Prostate gland (tissue), 2 donors: ENCODE measurements around the gene ETFB. TPM values are rescaled to one million over a fixed set of nuclear protein-coding genes. Genes with fewer than 3 reads are reported as not detected.

Experiments
- DNase-seq: peaks from one replicate; pipeline ENCODE4 v3.0.0-alpha.2; 2019; ENCODE audit warnings: low spot score
- H3K27ac ChIP-seq, 2 donors: fragments of 200-600 bp; sonication (generic); 2 replicates each; pipeline ENCODE4 v1.5.1; 2017 to 2019
- H3K27me3 ChIP-seq: fragments of 200-600 bp; sonication (generic); replicated peaks from 2 replicates; pipeline ENCODE4 v1.5.1; 2019; ENCODE audit not compliant: insufficient read depth
- H3K36me3 ChIP-seq, 2 donors: fragments of 200-600 bp; sonication (generic); 1 replicate in 1 of 2; 2 replicates in 1 of 2; pipeline versions ENCODE4 v1.5.1 to v1.8.1; 2017 to 2019
- H3K4me1 ChIP-seq: fragments of 200-600 bp; sonication (generic); replicated peaks from 2 replicates; pipeline ENCODE4 v1.5.1; 2019
- H3K4me3 ChIP-seq, 2 donors: fragments of 200-600 bp; sonication (generic); 2 replicates each; pipeline ENCODE4 v1.5.1; 2017 to 2019
- H3K9me3 ChIP-seq: fragments of 200-600 bp; sonication (generic); 2 replicates; pipeline ENCODE4 v1.5.1; 2017
- CTCF ChIP-seq, 4 experiments: fragments of 200-600 bp in 2 of 4; fragments of 450-650 bp in 2 of 4; sonication (generic) in 2 of 4; IDR thresholded peaks; 1 replicate in 3 of 4; 2 replicates in 1 of 4; pipeline ENCODE4 v1.5.1; 2016 to 2019; ENCODE audit warnings: antibody characterized with exemption in 4 of 4, mild to moderate bottlenecking in 2 of 4, moderate library complexity in 2 of 4
- POLR2A ChIP-seq: fragments of 450-650 bp; IDR thresholded peaks from one replicate; pipeline ENCODE4 v1.6.1; 2016; ENCODE audit warnings: antibody characterized with exemption, mild to moderate bottlenecking
- POLR2AphosphoS5 ChIP-seq: sonication (generic); formaldehyde crosslinking; IDR thresholded peaks from one replicate; pipeline ENCODE4 v1.6.1; 2017; ENCODE audit warnings: antibody characterized with exemption
- WGBS: methylation state at CpG from one replicate; pipeline ENCODE4 v1.1.5; 2018; 5-methylcytosine and 5-hydroxymethylcytosine counted together
- intact Hi-C: fragments of 100-400 bp; cut with DNase I; formaldehyde crosslinking; loops from one replicate; pipeline ENCODE4 v1.14.2; 2022
- total RNA-seq, 2 donors: library from RNA; depleted of rRNA; stranded (reverse); fragments of >200 nt; gene quantifications; one replicate each; pipeline ENCODE4 v1.1.0, GENCODE V29; 2016

ETFB gene
- total RNA-seq, 2 donors from 2014 or later: 82.8 to 118 TPM

DNA sequence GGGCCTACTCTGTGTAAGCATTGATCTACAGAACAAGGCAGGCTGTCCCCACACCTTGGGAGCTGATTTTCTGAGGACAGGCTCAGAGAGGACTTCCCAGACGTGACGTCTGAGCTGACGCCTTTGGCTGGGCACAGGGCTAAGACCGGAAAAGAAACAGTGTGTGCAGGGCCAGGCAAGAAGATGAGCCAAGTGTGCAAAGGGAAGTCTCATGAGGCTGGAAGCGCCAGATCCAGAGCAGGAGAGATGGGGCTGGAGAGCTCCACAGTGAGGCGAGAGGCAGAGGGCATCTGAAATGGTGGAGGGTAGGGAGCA is 42.1 kb downstream of the ETFB start:
- no peak for DNase-seq
- no peaks in the 10 kb centered on the region for H3K4me1 ChIP-seq
- intact Hi-C loops: no loop called here
- H3K9me3 ChIP-seq: no peaks in the 10 kb centered on the region
- H3K4me3 ChIP-seq: no peak overlapping the region
- 55% methylated on average over 6 of the region's 6 CpGs for WGBS
- TF ChIP-seq CTCF (IDR thresholded peaks at IDR 0.05) (no peak), POLR2A (no peak), POLR2AphosphoS5 (no peak)
- no peak overlapping the region for H3K27ac ChIP-seq
- H3K36me3 ChIP-seq: no peaks in the 10 kb centered on the region
- peaks cover 15% of the 10 kb centered on the region for H3K27me3 ChIP-seq

GRCh38 chr19:51323481-51324166 is 42.6 kb downstream of the ETFB start:
- no peak for TF ChIP-seq CTCF (IDR thresholded peaks at IDR 0.05)
- no peak for TF ChIP-seq POLR2AphosphoS5
- TF ChIP-seq POLR2A: no peak
- Histone ChIP-seq H3K9me3 (no peaks in the 10 kb centered on the region), H3K27ac (no peak overlapping the region), H3K4me1 (no peaks in the 10 kb centered on the region), H3K4me3 (no peak overlapping the region), H3K27me3 (peaks cover 12% of the 10 kb centered on the region), H3K36me3 (no peaks in the 10 kb centered on the region)
- intact Hi-C loops: no loop called here
- DNase-seq: no peak
- WGBS: 81% methylated on average over 29 of the region's 29 CpGs

GRCh38 chr19:51321799-51322198 is 44.4 kb downstream of the ETFB start:
- Histone ChIP-seq H3K4me1 (no peaks in the 10 kb centered on the region), H3K27me3 (peaks cover 10% of the 10 kb centered on the region), H3K27ac (no peak overlapping the region), H3K36me3 (no peaks in the 10 kb centered on the region), H3K4me3 (no peak overlapping the region), H3K9me3 (no peaks in the 10 kb centered on the region)
- no peak for DNase-seq
- no peak for TF ChIP-seq POLR2A
- intact Hi-C loops: no loop called here
- WGBS: 63% methylated on average over 13 of the region's 14 CpGs

DNA sequence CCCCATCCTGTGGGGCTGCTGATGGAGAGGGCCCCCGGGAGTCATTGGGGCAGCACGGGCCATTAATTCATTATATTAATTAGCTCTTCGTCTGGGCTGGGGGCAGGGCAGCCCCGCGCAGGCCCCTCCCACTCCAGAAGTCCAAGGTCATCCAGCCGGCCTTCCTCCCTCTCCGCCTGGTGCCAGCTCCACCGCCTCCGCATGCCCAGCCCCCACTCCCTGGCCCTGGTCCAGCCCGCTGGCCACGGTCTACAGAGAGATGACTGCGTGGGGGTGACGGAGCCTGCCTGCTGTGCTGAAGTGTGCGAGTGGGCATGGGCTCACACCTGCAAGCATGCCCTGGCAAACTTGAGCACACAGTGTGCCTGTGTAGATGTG is 45.9 kb downstream of the ETFB start:
- DNase-seq: no peak
- TF ChIP-seq CTCF (IDR thresholded peaks at IDR 0.05) (no peak), POLR2A (no peak), POLR2AphosphoS5 (no peak)
- Histone ChIP-seq H3K36me3 (no peaks in the 10 kb centered on the region), H3K4me3 (no peak overlapping the region), H3K4me1 (no peaks in the 10 kb centered on the region), H3K27ac (no peak overlapping the region), H3K9me3 (no peaks in the 10 kb centered on the region), H3K27me3 (peaks cover 7% of the 10 kb centered on the region)
- WGBS: 12% methylated on average over 11 of the region's 14 CpGs
- intact Hi-C loops: no loop called here

DNA sequence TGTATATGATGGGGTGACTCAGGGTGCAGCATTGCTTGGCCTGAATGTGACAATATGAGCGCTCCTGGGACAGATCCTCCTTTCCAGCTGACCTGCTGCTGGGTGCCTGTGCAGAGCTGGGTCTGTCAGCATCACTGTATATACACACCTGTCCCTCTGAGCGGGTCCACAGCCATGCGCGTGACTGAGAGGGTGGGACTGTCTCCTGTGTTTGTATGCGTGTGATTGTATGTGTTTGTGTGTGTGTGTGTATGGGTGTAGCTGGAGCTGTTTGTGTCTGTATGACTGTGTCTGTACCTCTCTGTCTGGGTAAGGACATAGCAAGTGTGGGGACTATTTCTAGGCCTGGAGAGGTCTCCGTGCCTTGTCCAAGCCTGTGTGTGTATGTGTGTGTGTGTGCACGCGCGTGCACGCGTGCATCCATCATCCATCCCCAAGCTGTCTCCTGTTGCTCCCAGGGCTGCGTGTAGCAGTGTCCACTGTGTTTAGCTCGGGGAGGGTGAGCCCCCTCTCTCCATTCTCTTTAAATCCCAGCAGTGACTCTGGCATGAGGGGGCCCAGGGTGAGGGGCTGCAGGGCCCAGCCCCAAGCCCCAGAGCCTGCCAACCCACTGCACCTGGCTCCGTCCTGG is 46.4 kb downstream of the ETFB start:
- peaks cover 7% of the 10 kb centered on the region for H3K27me3 ChIP-seq
- no peaks in the 10 kb centered on the region for H3K36me3 ChIP-seq
- H3K9me3 ChIP-seq: no peaks in the 10 kb centered on the region
- 70% methylated on average over 14 of the region's 14 CpGs for WGBS
- no peak overlapping the region for H3K4me3 ChIP-seq
- no peaks in the 10 kb centered on the region for H3K4me1 ChIP-seq
- TF ChIP-seq CTCF (IDR thresholded peaks at IDR 0.05) (no peak), POLR2A (no peak), POLR2AphosphoS5 (no peak)
- no peak for DNase-seq
- intact Hi-C loops: no loop called here
- no peak overlapping the region for H3K27ac ChIP-seq
